HG03460 (cell line): Measurements from ENCODE around the gene SAMD8.

Experiments used
- ATAC-seq: cut with Tn5 transposase; IDR thresholded peaks from one replicate; pipeline ENCODE4 v1.9.1; 2021; ENCODE audit not compliant: unreplicated experiment

SAMD8 gene

DNA sequence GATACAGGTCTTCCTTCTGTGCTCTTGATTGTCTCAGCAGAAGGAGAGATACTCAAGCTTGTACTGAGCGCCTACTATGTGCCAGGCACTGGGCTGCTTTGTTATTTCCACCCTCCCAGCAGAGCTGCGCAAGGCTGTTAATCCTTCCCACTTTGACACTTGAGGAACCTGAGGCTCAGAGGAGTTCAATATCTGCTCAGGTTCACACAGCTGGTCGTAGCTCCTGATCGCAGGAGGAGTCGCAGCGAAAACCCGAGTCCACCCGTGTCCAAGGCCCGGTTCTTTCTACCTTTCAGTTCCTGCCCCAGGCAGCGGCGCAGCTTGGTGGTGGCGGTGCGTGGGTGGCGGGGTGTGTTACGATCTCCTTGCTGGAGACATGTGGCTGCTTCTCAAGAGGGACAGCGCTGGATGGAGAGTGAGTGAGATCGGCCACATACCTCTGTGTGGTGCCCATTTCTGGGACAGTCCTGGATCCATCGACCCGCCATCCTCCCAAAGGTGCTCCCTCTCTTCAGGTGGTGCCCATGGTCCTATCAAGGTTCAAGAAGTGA, 26.5 kb upstream of the SAMD8 start:
- no peak for ATAC-seq

DNA sequence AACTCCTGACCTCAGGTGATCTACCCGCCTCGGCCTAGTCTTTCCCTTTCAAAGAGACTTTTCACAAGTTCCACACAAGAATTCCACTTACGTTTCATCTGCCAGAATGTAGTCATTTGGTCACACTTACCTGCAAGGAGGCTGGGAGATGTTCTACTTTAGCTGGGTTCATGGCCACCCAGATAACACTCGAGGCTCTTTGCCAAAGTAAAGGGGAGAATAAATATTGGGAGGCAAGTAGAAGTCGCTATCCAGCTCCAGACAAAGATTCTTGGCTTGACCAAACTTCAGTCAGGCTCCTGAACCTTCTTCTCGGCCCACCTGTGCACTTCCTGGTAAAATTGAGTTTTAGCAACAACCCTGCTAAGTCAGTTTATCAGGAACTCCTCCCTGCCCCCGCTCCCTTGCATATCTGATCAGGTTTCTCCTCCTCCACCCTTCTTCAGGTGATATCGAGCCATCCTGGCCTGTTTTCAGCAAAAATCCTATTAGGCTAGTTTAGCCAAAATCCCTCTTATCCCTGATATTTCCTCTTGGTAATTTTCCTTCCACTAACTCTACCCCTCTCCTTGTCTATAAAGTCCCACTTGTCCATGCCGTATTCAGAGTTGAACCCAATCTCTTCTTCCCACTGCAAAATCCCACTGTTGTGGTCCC, 25.1 kb upstream of the SAMD8 start:
- no peak for ATAC-seq

DNA sequence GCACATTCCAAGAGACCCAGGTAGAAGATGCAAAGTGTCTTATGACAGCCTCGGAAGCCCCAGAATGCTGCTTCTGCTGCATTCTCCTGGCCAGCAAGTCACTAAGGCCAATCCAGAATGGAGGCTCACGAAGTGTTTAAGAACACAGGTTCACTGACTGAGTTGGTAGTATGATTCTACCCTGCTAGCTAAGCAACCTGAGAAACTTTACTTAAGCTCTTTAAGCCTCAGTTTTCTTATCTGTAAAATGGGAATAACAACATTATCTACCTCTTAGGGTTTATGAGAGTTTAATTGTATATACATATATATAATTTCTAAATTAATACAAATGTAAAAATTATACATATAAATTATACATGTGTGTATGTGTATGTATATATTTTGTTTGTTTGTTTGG, 22.8 kb upstream of the SAMD8 start:
- ATAC-seq = no peak

DNA sequence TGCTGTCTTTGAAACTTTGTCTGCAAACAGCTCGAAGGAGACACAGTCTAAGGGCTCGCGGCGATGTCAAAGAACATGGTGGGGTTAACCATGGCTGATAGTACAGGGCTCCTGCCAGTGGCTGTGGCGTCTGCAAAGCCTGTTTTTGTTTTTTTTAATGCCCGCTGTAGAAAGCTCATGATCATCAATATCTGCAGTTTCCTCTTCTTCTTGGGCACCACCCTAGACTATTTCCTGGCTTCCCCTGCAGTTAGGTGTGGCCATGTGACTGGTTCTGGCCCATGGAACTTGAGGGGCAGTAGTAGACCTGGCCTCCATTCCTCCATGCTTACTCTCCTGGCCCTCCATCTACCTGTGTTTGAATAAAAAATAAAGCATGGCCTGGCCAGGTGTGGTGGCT, 21.8 kb upstream of the SAMD8 start:
- no peak for ATAC-seq

DNA sequence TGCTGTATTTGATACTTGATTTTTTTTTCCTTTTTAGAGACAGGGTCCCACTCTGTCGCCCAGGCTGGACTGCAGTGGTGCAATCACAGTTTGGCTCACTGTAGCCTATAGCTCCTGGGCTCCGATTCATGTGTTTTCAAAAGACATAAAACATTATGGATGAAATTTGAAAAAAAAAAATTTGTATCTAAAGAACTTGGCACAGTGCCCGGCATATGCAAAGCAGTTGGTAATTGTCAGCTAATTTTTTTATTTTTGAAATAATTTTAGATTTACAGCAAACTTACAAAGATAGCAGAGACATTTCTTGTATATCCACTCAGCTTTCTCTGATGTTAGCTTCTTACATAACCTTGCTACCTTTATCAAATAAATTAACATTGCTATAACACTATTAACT, 20.3 kb upstream of the SAMD8 start:
- no peak for ATAC-seq

DNA sequence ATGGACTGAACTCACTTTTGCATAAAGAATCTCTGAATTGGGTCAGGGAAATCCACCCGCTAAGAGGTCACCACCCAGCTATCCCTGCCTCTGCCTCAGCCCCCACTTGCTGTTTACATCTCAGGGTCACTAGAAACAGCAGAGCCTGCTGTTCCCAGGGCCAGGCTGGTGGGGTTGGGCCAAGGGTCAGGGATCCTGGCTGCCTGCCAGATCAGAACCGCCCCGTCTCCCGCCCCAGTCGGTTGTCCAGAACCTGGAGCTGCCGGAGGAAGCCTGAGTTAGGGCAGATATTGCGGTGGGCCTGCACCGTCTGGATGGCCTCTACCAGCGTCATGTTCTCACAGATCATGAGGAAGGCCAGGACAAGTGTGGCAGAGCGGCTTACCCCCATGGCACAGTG, 17.0 kb upstream of the SAMD8 start:
- no peak for ATAC-seq

DNA sequence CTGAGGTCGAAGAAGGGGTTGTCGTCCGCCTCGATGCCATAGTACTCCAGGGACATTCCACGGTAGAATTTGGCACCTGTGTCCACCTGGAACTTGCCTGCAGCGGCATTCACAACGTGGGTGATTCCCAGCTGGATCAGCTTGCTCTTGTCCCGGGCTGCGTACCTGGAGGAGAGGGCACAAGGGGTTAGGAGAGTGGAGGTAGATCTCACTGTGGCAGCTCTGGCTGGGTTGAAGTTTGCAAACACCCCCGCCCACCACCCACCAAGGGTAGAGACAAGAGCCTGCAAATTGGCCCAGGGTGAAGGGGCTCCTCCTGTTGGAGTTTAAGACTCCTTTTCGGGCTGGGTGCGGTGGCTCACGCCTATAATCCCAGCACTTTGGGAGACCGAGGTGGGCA, 15.8 kb upstream of the SAMD8 start:
- no peak for ATAC-seq

DNA sequence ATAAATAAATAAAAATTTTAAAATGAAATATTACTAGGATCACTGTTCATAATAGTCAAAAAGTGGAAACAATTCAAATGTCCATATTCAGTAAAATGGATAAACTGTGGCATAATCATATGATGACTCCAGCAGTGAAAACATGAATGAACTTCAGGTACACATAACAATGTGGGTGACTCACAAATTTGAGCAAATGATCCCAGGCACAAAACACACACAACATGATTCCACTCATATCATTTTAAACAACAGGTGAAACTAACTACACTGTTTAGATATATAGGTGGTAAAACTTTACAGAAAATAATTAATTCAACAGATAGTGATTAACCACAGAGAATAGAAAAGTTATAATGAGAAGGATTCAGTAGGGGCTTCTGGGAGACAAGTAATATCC, 14.7 kb upstream of the SAMD8 start:
- no peak for ATAC-seq

DNA sequence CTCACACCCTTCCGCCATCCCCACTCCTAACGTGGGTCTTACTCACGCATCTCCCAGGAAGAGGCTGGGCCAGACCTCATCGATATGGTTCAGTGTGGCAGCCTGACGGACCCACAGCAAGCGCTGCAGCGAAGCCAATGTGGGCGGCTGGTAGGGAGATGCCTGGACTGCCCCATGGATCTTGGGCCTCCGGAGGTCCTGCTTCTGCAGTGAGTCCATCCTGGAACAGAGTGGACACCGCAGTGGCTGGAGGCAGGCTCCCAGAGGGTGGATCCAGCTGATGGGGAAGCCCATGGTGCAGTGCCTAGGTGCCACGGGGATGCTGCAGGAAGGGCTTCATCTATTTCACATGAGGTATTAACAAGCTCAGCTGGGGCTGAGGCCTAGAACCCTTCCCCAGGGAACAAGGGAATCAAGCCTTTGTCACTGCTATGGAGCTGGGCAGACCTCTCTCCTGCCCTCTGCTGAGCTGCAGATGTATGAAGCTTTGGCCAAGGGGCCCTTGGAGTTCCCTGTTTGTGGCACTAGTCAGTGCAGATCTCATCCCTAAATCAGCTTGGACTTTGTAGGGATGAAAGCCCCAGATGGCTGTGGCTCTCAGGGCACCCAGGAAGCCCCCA, 13.7 kb upstream of the SAMD8 start:
- no peak for ATAC-seq

DNA sequence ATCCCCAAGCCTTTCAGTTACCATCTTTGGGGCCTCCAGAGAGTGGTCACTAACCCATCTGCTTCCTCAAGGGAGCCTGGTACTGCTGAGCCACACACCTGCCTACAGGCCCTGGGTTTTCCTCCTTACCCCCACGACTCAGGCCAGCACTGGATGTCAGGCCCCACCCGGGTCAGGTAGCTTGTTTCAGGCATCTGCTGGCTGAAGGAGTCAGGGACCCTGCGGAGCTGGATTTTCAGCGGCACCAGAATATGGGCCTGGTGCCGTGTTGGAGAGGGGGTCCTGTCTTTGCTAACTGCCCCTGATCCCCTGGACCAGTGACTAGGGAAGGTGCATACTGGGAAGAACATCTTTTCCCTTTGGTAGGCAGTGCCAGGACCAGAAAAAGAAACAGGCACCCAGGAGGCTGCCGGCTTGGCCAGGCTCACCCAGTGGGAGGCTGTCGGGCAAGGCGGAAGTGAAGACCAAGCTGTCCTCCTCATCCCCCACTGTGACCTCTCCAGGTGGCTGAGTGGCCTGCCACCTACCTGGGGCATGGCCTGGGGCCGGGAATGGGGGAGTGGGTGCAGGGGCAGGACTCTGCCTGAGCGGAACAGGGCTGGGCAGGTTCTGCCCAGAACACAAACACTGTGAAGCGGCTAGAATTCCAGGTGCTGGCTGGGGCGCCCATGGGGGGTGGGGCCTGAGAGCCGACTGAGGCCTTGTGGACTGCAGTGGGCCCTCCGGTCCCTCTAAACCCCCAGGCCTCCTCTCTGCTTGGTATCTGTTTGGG, 12.4 kb upstream of the SAMD8 start:
- no peak for ATAC-seq

DNA sequence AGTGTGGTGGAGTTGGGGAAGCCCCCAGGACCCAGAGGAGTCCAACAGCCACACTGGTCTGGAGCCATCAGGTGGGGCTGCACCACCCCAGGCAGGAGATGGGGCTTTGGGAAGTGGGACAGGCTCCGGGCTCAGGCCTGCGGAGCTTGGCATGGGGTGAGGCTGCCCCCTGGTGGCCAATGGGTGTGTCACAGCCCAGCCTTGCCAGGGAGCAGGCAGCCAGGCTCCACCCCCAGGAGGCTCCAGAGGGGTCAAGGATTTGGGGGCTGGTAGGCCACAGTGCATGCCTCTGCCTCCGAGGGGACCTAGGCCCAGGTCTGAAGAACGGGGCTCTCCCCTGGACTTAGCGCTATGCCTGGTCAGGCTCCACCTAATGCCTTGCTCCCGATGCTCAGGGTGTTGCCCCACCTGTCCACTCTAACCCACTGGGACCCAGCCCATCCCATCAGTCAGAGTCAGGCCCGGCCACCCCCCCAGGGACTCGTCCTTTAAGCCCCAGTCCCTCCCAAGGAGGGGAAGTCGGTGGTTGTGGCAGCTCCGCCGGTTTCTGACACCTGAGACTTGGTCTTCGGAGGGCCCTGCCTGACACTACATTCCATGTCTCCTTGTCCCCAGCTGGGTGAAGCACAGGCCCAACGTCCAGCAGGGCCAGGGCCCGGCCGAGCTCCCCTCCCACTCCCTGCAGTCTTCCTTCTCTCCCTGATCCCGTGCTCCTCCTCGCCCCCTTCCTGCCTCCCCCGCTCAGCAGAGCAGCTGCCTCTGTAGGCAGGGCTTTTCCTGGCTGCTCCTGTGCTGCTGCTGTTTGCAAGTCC, 11.3 kb upstream of the SAMD8 start:
- ATAC-seq = peak; percentile 80

DNA sequence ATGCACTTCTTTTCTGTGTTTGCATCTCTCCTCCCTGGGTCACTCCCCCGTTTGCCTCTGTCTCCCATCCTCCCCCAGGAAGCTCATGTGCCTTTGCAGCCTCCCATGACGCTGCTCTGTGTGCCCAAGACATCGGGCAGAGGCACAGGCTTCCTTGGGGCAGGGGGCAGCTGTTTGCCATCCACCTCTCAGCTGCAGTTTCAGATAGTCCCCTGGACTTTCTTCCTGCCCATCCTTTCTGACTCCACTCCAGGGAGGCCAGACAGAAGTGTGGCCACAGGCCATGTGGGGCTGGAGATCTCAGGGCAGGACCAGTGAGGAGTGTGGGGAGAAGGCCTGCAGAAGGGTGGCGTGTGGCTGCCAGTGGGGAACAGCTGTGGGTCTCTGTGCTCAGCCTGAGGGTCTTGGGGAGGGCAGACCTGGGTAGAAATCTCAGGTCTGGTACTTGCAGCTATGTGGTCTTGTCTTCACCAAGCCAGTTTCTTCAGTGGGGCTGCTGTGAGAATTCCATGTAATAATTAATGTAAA, 10.6 kb upstream of the SAMD8 start:
- ATAC-seq = no peak

DNA sequence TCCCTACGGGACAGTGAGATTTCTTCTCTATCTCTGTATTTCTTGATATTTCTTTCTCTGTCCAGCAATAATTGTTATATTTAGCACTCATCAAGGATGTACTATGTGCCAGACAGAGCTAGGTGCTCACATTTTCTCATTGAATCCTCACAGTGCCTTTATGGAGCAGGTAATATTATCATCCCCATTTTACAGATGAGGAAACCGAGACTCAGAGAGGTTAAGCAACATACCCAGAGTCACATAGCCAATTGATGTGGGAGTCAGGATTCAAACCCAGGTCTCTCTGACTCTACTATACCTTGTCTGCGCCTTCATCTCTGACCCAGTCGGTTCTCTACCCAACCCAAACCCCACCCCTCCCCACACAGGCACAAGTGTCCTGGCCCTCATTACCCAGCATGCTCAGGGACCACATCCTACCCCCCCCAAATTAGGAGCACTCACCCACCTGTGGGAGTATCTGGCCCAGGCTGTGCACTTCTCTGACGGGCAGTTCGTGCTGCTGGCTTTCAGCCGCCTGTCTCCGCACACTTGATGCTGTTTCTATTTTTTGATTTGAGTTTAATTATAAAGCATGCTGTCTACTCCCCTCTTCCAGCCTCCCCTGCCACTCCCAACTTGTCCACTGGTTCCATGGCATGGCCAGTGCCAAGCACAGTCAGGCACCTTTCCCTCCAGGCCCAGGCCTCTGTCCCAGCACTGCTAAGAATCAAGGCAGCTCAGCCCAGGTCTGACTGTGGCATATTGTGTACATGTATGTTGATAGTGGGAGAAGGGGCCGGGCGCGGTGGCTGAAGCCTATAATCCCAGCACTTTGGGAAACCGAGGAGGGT, 9.8 kb upstream of the SAMD8 start:
- no peak for ATAC-seq

DNA sequence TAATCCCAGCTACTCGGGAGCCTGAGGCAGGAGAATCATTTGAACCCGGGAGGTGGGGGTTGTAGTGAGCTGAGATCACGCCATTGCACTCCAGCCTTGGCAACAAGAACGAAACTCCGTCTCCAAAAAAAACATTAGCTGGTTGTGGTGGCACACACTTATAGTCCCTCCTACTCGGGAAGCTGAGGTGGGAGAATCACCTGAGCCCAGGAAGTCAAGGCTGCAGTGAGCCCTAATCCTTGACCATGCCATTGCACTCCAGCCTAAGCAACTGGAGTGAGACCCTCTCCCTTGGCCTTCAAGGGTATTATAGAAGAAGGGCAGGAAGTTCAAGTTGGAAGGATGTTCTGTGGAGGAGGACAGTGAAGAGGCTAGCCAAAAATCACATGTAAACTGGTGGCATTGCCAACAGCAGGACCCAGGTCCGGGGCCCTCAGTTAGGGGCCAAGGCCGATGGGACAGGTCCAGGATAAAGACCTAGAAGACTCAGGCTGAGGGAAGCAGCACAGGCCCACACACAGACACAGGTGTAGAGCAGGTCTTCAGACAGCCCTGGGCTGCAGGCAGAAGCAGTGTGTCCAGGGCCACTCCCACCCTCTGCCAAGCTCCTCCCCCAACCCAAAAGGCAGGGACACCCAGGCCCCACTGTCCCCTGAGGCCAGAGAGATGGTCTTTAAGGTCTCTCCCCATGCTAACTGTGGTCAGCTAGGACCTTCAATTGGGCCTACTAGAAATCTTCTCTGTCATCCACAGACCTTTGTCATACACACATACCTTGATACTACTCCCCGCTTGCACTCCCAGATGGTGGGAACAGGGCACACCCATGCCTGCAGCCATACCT, 8.4 kb upstream of the SAMD8 start:
- ATAC-seq = no peak

DNA sequence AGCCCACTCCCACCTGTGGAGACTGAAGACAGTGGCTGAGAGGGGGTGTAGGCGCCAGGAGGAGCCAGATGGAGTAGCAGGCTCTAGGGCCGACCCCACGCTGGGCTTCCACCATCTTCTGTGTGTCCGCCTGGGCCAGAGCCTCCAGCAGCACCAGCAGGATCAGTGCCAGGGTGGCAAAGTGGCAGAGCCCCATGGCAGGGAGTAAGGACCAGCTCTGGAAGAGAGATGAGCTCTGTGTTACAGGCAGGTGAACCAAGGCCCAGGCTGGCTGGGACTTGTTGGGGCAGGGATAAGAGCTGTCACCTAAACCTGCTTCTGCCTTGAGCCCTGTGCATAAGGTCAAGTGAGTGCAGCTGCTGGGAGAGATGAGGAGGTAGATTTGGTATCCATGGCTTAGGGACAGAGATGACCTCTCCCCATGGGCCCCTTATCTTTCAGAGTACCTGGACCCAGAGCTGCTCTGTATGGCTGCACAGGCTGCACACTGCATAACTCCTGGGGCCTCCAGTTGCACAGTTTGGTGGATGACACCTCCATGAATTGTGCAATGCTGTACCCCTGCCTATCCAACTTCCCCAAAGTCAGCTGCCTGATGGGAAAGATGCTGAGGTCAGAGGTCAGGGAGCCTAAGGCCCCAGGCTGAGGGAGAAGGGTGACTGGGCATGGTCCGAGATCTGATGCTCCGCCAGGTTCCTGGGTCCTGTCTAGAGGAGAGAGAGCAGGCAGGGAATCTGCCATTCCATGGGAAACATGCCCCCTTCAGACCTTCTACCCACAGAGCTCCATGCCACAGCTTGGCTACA, 7.4 kb upstream of the SAMD8 start:
- no peak for ATAC-seq

DNA sequence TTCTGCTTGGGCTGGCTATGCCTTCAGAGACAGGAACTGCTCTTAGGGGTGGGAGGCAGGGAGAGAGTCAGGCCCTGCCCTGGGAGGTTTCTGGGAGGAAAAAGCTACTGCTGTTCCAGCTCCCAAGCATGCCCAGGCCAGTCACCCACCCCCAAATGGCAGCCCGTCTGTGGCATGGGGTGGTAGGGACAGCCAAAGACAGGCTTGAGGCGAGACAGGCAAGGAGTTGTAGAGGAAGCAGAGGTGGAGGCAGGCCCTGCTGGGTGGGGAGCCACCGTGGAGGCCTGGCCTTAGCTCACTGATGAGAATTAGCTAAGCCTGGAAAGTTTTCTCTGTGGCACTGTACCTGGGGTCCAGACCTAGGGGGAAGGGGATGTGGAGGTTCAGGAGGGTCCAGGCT, 6.6 kb upstream of the SAMD8 start:
- no peak for ATAC-seq

DNA sequence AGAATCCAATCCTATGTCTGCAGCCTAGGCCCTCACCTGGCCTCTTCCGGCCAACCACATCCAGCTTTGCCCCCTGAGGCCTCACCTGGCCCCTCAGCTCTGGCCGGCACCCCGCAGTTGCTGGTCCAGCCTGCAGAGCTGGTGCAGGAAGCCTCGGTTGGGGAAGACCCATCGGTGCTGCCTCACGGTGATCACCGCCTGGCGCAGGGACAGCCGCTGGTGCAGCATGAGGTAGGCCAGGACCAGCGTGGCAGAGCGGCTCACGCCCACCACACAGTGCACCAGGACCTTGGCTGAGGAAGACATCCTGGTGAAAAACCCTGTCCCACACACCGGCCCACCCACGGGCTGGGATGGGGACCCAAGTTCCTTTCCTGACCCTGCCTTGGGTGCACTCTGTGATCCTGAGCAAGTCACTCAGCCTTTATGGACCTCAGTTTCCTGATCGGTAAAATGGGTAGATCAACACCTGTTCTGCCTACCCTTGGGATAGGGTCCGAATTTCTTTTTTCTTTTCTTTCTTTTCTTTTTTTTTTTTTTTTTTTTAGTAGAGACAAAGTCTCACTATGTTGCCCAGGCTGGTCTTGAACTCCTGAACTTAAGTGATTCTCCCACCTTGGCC, 5.8 kb upstream of the SAMD8 start:
- no peak for ATAC-seq

DNA sequence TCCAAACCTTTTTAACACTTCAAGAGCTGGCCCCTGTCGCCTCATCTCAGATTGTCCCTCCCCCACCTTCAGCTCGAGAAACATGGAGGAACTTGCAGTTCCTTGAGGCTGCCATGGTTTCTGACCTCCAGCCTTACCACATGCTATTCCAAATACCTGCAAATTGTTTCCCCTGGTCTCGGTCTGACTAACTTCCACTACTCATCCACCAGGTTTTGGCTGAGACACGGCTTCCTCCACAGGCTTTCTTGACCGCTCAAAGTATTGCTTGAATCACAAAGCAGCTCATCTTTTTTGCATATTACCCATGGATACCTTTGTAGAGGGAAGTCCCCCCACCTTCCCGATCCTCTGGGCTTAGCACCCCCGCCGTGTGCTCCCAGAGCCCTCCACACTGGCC, 5.2 kb upstream of the SAMD8 start:
- no peak for ATAC-seq
